Measurements from ENCODE around the gene EMC1.
A peak's percentile ranks its signal among the peaks of the same experiment; 100 is the strongest.
"Not testable (repeated sequence)": the region's sequence is repeated elsewhere in the genome, so short reads cannot be mapped to it uniquely, and the experiment has no call there.

EMC1 gene

GRCh38 chr1:19274636-19275035 lies 23.3 kb upstream of the EMC1 start:
- H3K4me1 ChIP-seq (ENCODE audit: control insufficient read depth, insufficient read depth, low read length): no peaks in the 10 kb centered on the region

GRCh38 chr1:19273844-19274531 lies 22.7 kb upstream of the EMC1 start:
- not testable (repeated sequence) for DNase-seq (ENCODE audit: low read depth)

More at GRCh38 chr1:19274636-19275035, 23.3 kb upstream of the EMC1 start:
- no peak for DNase-seq (ENCODE audit: low read depth)
- no peak overlapping the region for H3K9ac ChIP-seq (ENCODE audit: low read length)
- H3K27me3 ChIP-seq (replicated peaks; ENCODE audit: control insufficient read depth, insufficient read depth, low read length): no peaks in the 10 kb centered on the region
- no peaks in the 10 kb centered on the region for H3K36me3 ChIP-seq (ENCODE audit: control insufficient read depth, insufficient read depth, low read length, severe bottlenecking)
- peaks cover 10% of the 10 kb centered on the region for H3K9me3 ChIP-seq (ENCODE audit: control insufficient read depth, low read length)
- no peak overlapping the region for H3K4me3 ChIP-seq (ENCODE audit: low read length)

GRCh38 chr1:19273106-19273843 lies 22.0 kb upstream of the EMC1 start:
- Histone ChIP-seq H3K27me3 (replicated peaks; ENCODE audit: control insufficient read depth, insufficient read depth, low read length) (no peaks in the 10 kb centered on the region), H3K4me3 (ENCODE audit: low read length) (no peak overlapping the region), H3K9me3 (ENCODE audit: control insufficient read depth, low read length) (peaks cover 10% of the 10 kb centered on the region), H3K9ac (ENCODE audit: low read length) (no peak overlapping the region), H3K36me3 (ENCODE audit: control insufficient read depth, insufficient read depth, low read length, severe bottlenecking) (no peaks in the 10 kb centered on the region), H3K4me1 (ENCODE audit: control insufficient read depth, insufficient read depth, low read length) (no peaks in the 10 kb centered on the region)
- no peak for DNase-seq (ENCODE audit: low read depth)

More at GRCh38 chr1:19273844-19274531, 22.7 kb upstream of the EMC1 start:
- not testable (repeated sequence) for H3K9ac ChIP-seq (ENCODE audit: low read length); H3K27me3 ChIP-seq (replicated peaks; ENCODE audit: control insufficient read depth, insufficient read depth, low read length); H3K36me3 ChIP-seq (ENCODE audit: control insufficient read depth, insufficient read depth, low read length, severe bottlenecking); H3K4me1 ChIP-seq (ENCODE audit: control insufficient read depth, insufficient read depth, low read length); H3K4me3 ChIP-seq (ENCODE audit: low read length); H3K9me3 ChIP-seq (ENCODE audit: control insufficient read depth, low read length)

GRCh38 chr1:19272064-19272463 lies 20.7 kb upstream of the EMC1 start:
- Histone ChIP-seq H3K4me3 (ENCODE audit: low read length) (no peak overlapping the region), H3K9ac (ENCODE audit: low read length) (no peak overlapping the region), H3K36me3 (ENCODE audit: control insufficient read depth, insufficient read depth, low read length, severe bottlenecking) (peaks cover 5% of the 10 kb centered on the region), H3K9me3 (ENCODE audit: control insufficient read depth, low read length) (peaks cover 10% of the 10 kb centered on the region), H3K4me1 (ENCODE audit: control insufficient read depth, insufficient read depth, low read length) (no peaks in the 10 kb centered on the region), H3K27me3 (replicated peaks; ENCODE audit: control insufficient read depth, insufficient read depth, low read length) (no peaks in the 10 kb centered on the region)
- no peak for DNase-seq (ENCODE audit: low read depth)

- not testable (repeated sequence) for H3K9ac ChIP-seq (ENCODE audit: low read length); H3K4me3 ChIP-seq (ENCODE audit: low read length); H3K27me3 ChIP-seq (replicated peaks; ENCODE audit: control insufficient read depth, insufficient read depth, low read length); H3K9me3 ChIP-seq (ENCODE audit: control insufficient read depth, low read length); H3K4me1 ChIP-seq (ENCODE audit: control insufficient read depth, insufficient read depth, low read length); H3K36me3 ChIP-seq (ENCODE audit: control insufficient read depth, insufficient read depth, low read length, severe bottlenecking); DNase-seq (ENCODE audit: low read depth)
Observed at GRCh38 chr1:19270343-19270730, 19.0 kb upstream of the EMC1 start.

GRCh38 chr1:19269427-19270342 lies 18.4 kb upstream of the EMC1 start:
- not testable (repeated sequence) for H3K9me3 ChIP-seq (ENCODE audit: control insufficient read depth, low read length); H3K9ac ChIP-seq (ENCODE audit: low read length); H3K4me1 ChIP-seq (ENCODE audit: control insufficient read depth, insufficient read depth, low read length); DNase-seq (ENCODE audit: low read depth); H3K4me3 ChIP-seq (ENCODE audit: low read length); H3K36me3 ChIP-seq (ENCODE audit: control insufficient read depth, insufficient read depth, low read length, severe bottlenecking); H3K27me3 ChIP-seq (replicated peaks; ENCODE audit: control insufficient read depth, insufficient read depth, low read length)

- H3K27me3 ChIP-seq (replicated peaks; ENCODE audit: control insufficient read depth, insufficient read depth, low read length): no peaks in the 10 kb centered on the region
- no peaks in the 10 kb centered on the region for H3K4me1 ChIP-seq (ENCODE audit: control insufficient read depth, insufficient read depth, low read length)
- peaks cover 5% of the 10 kb centered on the region for H3K36me3 ChIP-seq (ENCODE audit: control insufficient read depth, insufficient read depth, low read length, severe bottlenecking)
- H3K4me3 ChIP-seq (ENCODE audit: low read length): no peak overlapping the region
- H3K9me3 ChIP-seq (ENCODE audit: control insufficient read depth, low read length): no peaks in the 10 kb centered on the region
- no peak overlapping the region for H3K9ac ChIP-seq (ENCODE audit: low read length)
- no peak for DNase-seq (ENCODE audit: low read depth)
Observed at GRCh38 chr1:19268445-19268844, 17.1 kb upstream of the EMC1 start.

GRCh38 chr1:19262744-19263143 lies 11.4 kb upstream of the EMC1 start:
- Histone ChIP-seq H3K36me3 (ENCODE audit: control insufficient read depth, insufficient read depth, low read length, severe bottlenecking) (peaks cover 26% of the 10 kb centered on the region), H3K4me3 (ENCODE audit: low read length) (no peak overlapping the region), H3K9ac (ENCODE audit: low read length) (no peak overlapping the region), H3K9me3 (ENCODE audit: control insufficient read depth, low read length) (no peaks in the 10 kb centered on the region), H3K27me3 (replicated peaks; ENCODE audit: control insufficient read depth, insufficient read depth, low read length) (no peaks in the 10 kb centered on the region), H3K4me1 (ENCODE audit: control insufficient read depth, insufficient read depth, low read length) (peaks cover 12% of the 10 kb centered on the region)
- no peak for DNase-seq (ENCODE audit: low read depth)

- Histone ChIP-seq H3K4me1 (ENCODE audit: control insufficient read depth, insufficient read depth, low read length) (peaks cover 12% of the 10 kb centered on the region), H3K4me3 (ENCODE audit: low read length) (no peak overlapping the region), H3K9ac (ENCODE audit: low read length) (no peak overlapping the region), H3K36me3 (ENCODE audit: control insufficient read depth, insufficient read depth, low read length, severe bottlenecking) (peaks cover 32% of the 10 kb centered on the region), H3K27me3 (replicated peaks; ENCODE audit: control insufficient read depth, insufficient read depth, low read length) (no peaks in the 10 kb centered on the region), H3K9me3 (ENCODE audit: control insufficient read depth, low read length) (no peaks in the 10 kb centered on the region)
- DNase-seq (ENCODE audit: low read depth): no peak
Observed at GRCh38 chr1:19262047-19262446, 10.7 kb upstream of the EMC1 start.

- DNase-seq (ENCODE audit: low read depth): peak; percentile 97
- Histone ChIP-seq H3K4me3 (ENCODE audit: low read length) (no peak overlapping the region), H3K4me1 (ENCODE audit: control insufficient read depth, insufficient read depth, low read length) (peaks cover 12% of the 10 kb centered on the region), H3K36me3 (ENCODE audit: control insufficient read depth, insufficient read depth, low read length, severe bottlenecking) (peaks cover 48% of the 10 kb centered on the region), H3K9ac (ENCODE audit: low read length) (peak overlapping the region; percentile 35), H3K27me3 (replicated peaks; ENCODE audit: control insufficient read depth, insufficient read depth, low read length) (no peaks in the 10 kb centered on the region), H3K9me3 (ENCODE audit: control insufficient read depth, low read length) (no peaks in the 10 kb centered on the region)
Observed at GRCh38 chr1:19260211-19261138, 9.2 kb upstream of the EMC1 start.
